Midbrain (tissue), 1 donor: ENCODE data around the gene POR.
"Not testable (repeated sequence)": the region's sequence is repeated elsewhere in the genome, so short reads cannot be mapped to it uniquely, and the experiment has no call there.

Source experiments
- DNase-seq: peaks from one replicate; lab custom pipeline; 2025; lab: John Stamatoyannopoulos, UW

POR gene

GRCh38 chr7:75914655-75915415 is at the start of gene POR:
Gene POR (plus strand): TSS chr7:75915155. CDS start chr7:75954002, 38,847 bp downstream.
- DNase-seq: peak; percentile 98

- no peak for DNase-seq
Observed at GRCh38 chr7:75866114-75866488, 48.9 kb upstream of the POR start.

- DNase-seq: peak; percentile 70
Observed at GRCh38 chr7:75866489-75867389, 48.2 kb upstream of the POR start.

- DNase-seq: no peak
Observed at GRCh38 chr7:75867390-75867717, 47.6 kb upstream of the POR start.

GRCh38 chr7:75868153-75868552 is 46.8 kb upstream of the POR start:
- no peak for DNase-seq

GRCh38 chr7:75869776-75870379 is 45.1 kb upstream of the POR start:
- DNase-seq: no peak

GRCh38 chr7:75870557-75871161 is 44.3 kb upstream of the POR start:
- DNase-seq: no peak

- no peak for DNase-seq
Observed at GRCh38 chr7:75872073-75872782, 42.7 kb upstream of the POR start.

- not testable (repeated sequence) for DNase-seq
Observed at GRCh38 chr7:75874180-75874579, 40.8 kb upstream of the POR start.

GRCh38 chr7:75875113-75876080 is 39.6 kb upstream of the POR start:
- DNase-seq: no peak

GRCh38 chr7:75876126-75876881 is 38.7 kb upstream of the POR start:
- DNase-seq: no peak

- DNase-seq: no peak
Observed at GRCh38 chr7:75878312-75878768, 36.6 kb upstream of the POR start.

- DNase-seq: peak; percentile 96
Observed at GRCh38 chr7:75878769-75879611, 36.0 kb upstream of the POR start, which contains the start of gene RHBDD2. Gene RHBDD2 (plus strand): TSS chr7:75879034. CDS start chr7:75879083, 49 bp downstream.

- no peak for DNase-seq
Observed at GRCh38 chr7:75879771-75880184, 35.2 kb upstream of the POR start.

GRCh38 chr7:75880242-75880641 is 34.7 kb upstream of the POR start:
- DNase-seq: no peak

- DNase-seq: no peak
Observed at GRCh38 chr7:75881436-75882095, 33.4 kb upstream of the POR start.

- DNase-seq: not testable (repeated sequence)
Observed at GRCh38 chr7:75883265-75883824, 31.6 kb upstream of the POR start.

- DNase-seq: no peak
Observed at GRCh38 chr7:75884476-75884875, 30.5 kb upstream of the POR start.
